SK-N-SH treated with all-trans-retinoic acid at 6 μM for 48 hours (cell line): ENCODE results near the gene NSD1.

Source experiments
- ATAC-seq: fragments of 200-7000 bp; cut with Tn5 transposase; 3 replicates; pipeline ENCODE4 v1.9.1; 2020; ENCODE audit warnings: mild to moderate bottlenecking, moderate library complexity
- CREB5 ChIP-seq: fragments of 250-450 bp; sonication (Bioruptor Pico); IDR thresholded peaks from 2 replicates; pipeline ENCODE4 v1.5.1; 2020; ENCODE audit warnings: low read depth, mild to moderate bottlenecking, moderate library complexity
- CSDC2 ChIP-seq: fragments of 250-450 bp; sonication (Bioruptor Pico); IDR thresholded peaks from 2 replicates; pipeline ENCODE4 v1.5.0; 2020; ENCODE audit warnings: mild to moderate bottlenecking, moderate library complexity
- GLIS3 ChIP-seq: fragments of 250-450 bp; sonication (Bioruptor Pico); IDR thresholded peaks from 2 replicates; pipeline ENCODE4 v1.5.0; 2020; ENCODE audit warnings: mild to moderate bottlenecking, moderate library complexity
- ISL1 ChIP-seq: fragments of 250-450 bp; sonication (Bioruptor Pico); IDR thresholded peaks from 2 replicates; pipeline ENCODE4 v2.1.2; 2022; ENCODE audit warnings: mild to moderate bottlenecking, moderate library complexity
- OSR1 ChIP-seq: fragments of 250-450 bp; sonication (Bioruptor Pico); IDR thresholded peaks from 2 replicates; pipeline ENCODE4 v1.8.0; 2022; ENCODE audit warnings: moderate library complexity, mild to moderate bottlenecking, inconsistent platforms
- PATZ1 ChIP-seq: fragments of 250-450 bp; sonication (Bioruptor Pico); IDR thresholded peaks from 2 replicates; pipeline ENCODE4 v1.8.0; 2020; ENCODE audit warnings: mild to moderate bottlenecking, moderate library complexity, borderline replicate concordance
- PPARA ChIP-seq: fragments of 250-450 bp; sonication (Bioruptor Pico); IDR thresholded peaks from 2 replicates; pipeline ENCODE4 v1.5.0; 2020; ENCODE audit warnings: mild to moderate bottlenecking, borderline replicate concordance
- RARB ChIP-seq: fragments of 250-450 bp; sonication (Bioruptor Pico); IDR thresholded peaks from 2 replicates; pipeline ENCODE4 v1.8.0; 2021; ENCODE audit warnings: mild to moderate bottlenecking, moderate library complexity
- SNAI2 ChIP-seq: fragments of 250-450 bp; sonication (Bioruptor Pico); IDR thresholded peaks from 2 replicates; pipeline ENCODE4 v1.5.0; 2020; ENCODE audit warnings: mild to moderate bottlenecking, moderate library complexity
- ZC3H10 ChIP-seq: fragments of 250-450 bp; sonication (Bioruptor Pico); IDR thresholded peaks from 2 replicates; pipeline ENCODE4 v1.5.1; 2021; ENCODE audit warnings: mild to moderate bottlenecking, moderate library complexity
- ZFP3 ChIP-seq: fragments of 250-450 bp; sonication (Bioruptor Pico); IDR thresholded peaks from 2 replicates; pipeline ENCODE4 v1.5.0; 2020; ENCODE audit warnings: mild to moderate bottlenecking, moderate library complexity
- TF ChIP-seq, protein P1 (sequence below): fragments of 250-450 bp; sonication (Bioruptor Pico); IDR thresholded peaks from 2 replicates; pipeline ENCODE4 v1.5.1; 2021; ENCODE audit warnings: mild to moderate bottlenecking, moderate library complexity
- TF ChIP-seq, protein P2 (sequence below): fragments of 250-450 bp; sonication (Bioruptor Pico); IDR thresholded peaks from 2 replicates; pipeline ENCODE4 v1.5.0; 2020; ENCODE audit warnings: mild to moderate bottlenecking, moderate library complexity
- TF ChIP-seq, protein P3 (sequence below): fragments of 250-450 bp; sonication (Bioruptor Pico); IDR thresholded peaks from 2 replicates; pipeline ENCODE4 v1.8.0; 2021; ENCODE audit warnings: low read depth, mild to moderate bottlenecking, moderate library complexity, borderline replicate concordance

NSD1 gene

GRCh38 chr5:177295924-177296323, 162.4 kb downstream of the NSD1 start:
- no peak for ATAC-seq
- TF ChIP-seq CREB5, result no peak

DNA sequence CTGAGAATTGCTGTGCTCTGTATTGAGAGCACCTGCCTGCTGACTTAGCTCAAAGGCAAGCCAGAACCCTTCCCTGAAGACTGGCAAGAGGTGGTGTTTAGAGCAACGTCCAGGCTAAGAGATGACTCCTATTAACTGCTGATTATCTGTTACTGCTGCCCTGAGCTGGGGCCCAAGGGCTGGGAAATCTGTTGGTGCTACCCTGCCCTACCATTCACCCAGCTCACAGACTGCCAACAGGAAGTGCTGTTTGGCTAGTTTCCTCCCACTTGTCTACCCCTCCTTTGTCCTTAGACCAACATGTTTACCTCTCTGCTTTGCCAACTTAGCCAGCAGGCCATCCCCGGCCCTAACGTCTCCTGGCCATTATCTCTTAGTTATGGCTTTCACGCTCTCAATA, 163.0 kb downstream of the NSD1 start:
- TF ChIP-seq PATZ1, result no peak
- no peak for TF ChIP-seq ZFP3 (CRISPR knock-in tag)
- no peak for TF ChIP-seq ISL1
- TF ChIP-seq SNAI2 (CRISPR knock-in tag), result no peak
- TF ChIP-seq PPARA (CRISPR knock-in tag), result no peak
- TF ChIP-seq ZC3H10 (CRISPR knock-in tag), result no peak
- TF ChIP-seq, protein P1, sequence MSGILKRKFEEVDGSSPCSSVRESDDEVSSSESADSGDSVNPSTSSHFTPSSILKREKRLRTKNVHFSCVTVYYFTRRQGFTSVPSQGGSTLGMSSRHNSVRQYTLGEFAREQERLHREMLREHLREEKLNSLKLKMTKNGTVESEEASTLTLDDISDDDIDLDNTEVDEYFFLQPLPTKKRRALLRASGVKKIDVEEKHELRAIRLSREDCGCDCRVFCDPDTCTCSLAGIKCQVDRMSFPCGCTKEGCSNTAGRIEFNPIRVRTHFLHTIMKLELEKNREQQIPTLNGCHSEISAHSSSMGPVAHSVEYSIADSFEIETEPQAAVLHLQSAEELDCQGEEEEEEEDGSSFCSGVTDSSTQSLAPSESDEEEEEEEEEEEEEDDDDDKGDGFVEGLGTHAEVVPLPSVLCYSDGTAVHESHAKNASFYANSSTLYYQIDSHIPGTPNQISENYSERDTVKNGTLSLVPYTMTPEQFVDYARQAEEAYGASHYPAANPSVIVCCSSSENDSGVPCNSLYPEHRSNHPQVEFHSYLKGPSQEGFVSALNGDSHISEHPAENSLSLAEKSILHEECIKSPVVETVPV (CRISPR knock-in tag), result no peak
- TF ChIP-seq, protein P2, sequence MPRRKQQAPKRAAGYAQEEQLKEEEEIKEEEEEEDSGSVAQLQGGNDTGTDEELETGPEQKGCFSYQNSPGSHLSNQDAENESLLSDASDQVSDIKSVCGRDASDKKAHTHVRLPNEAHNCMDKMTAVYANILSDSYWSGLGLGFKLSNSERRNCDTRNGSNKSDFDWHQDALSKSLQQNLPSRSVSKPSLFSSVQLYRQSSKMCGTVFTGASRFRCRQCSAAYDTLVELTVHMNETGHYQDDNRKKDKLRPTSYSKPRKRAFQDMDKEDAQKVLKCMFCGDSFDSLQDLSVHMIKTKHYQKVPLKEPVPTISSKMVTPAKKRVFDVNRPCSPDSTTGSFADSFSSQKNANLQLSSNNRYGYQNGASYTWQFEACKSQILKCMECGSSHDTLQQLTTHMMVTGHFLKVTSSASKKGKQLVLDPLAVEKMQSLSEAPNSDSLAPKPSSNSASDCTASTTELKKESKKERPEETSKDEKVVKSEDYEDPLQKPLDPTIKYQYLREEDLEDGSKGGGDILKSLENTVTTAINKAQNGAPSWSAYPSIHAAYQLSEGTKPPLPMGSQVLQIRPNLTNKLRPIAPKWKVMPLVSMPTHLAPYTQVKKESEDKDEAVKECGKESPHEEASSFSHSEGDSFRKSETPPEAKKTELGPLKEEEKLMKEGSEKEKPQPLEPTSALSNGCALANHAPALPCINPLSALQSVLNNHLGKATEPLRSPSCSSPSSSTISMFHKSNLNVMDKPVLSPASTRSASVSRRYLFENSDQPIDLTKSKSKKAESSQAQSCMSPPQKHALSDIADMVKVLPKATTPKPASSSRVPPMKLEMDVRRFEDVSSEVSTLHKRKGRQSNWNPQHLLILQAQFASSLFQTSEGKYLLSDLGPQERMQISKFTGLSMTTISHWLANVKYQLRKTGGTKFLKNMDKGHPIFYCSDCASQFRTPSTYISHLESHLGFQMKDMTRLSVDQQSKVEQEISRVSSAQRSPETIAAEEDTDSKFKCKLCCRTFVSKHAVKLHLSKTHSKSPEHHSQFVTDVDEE (CRISPR knock-in tag), result no peak
- TF ChIP-seq, protein P3, sequence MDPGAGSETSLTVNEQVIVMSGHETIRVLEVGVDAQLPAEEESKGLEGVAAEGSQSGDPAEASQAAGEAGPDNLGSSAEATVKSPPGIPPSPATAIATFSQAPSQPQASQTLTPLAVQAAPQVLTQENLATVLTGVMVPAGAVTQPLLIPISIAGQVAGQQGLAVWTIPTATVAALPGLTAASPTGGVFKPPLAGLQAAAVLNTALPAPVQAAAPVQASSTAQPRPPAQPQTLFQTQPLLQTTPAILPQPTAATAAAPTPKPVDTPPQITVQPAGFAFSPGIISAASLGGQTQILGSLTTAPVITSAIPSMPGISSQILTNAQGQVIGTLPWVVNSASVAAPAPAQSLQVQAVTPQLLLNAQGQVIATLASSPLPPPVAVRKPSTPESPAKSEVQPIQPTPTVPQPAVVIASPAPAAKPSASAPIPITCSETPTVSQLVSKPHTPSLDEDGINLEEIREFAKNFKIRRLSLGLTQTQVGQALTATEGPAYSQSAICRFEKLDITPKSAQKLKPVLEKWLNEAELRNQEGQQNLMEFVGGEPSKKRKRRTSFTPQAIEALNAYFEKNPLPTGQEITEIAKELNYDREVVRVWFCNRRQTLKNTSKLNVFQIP, result no peak
- TF ChIP-seq, all 23 proteins: peak for 0
- ATAC-seq, result no peak

GRCh38 chr5:177297922-177298321, 164.3 kb downstream of the NSD1 start:
- no peak for TF ChIP-seq CSDC2 (CRISPR knock-in tag)
- TF ChIP-seq, protein P2 (CRISPR knock-in tag), result no peak
- no peak for TF ChIP-seq RARB (CRISPR knock-in tag)
- TF ChIP-seq OSR1 (CRISPR knock-in tag), result no peak
- no peak for TF ChIP-seq PATZ1
- no peak for TF ChIP-seq GLIS3
- TF ChIP-seq ZC3H10 (CRISPR knock-in tag), result no peak
- no peak for ATAC-seq
